ENCODE results near the gene FRMD6. TPM values are rescaled to one million over a fixed set of nuclear protein-coding genes. Genes with fewer than 3 reads are reported as not detected.

Gene FRMD6
- total RNA-seq, 1 experiment from 2014 or later, result 40.7 TPM

DNA sequence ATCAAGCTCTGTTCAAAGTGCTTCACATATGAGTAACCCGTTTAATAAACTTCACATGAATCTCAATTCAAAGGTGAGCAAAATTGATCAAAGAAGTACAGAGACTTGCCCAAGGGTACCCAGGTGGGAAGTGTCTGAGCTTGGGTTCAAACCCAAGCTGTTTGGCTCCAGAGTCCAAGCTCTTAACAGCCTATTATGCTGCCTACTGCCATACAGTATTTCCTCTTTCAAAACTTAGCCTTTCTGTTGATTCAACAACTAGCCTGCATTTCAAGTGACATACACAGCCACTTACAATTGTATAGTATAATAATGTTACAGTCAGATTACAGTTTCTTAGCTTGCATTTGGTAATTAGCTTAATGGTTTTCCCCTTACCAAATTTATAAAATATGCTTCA lies 29.7 kb downstream of the FRMD6 start:
- DNase-seq (ENCODE audit: low read depth, low spot score) (no peak), ATAC-seq (no peak)
- in situ Hi-C loops (cut with HindIII; ENCODE audit: low pct_unique_long_range_greater_than_20kb, low sequenced_read_pairs), result no loop called here
- CTCF ChIA-PET, result interaction anchor here (0.6 kb wide), 1 partner anchor 27 kb away, joined by 4 read pairs; no protein-coding TSS in a partner anchor
- no peaks in the 10 kb centered on the region for H3K9me3 ChIP-seq (ENCODE audit: control insufficient read depth, insufficient read depth, low read depth, low read length)
- no peak overlapping the region for H3K4me3 ChIP-seq (ENCODE audit: low read depth in 2 of 2, low read length in 2 of 2)
- no peak overlapping the region for H3K27ac ChIP-seq (ENCODE audit: low read length)
- TF ChIP-seq TCF7L2 (IDR thresholded peaks at IDR 0.05; ENCODE audit: low read depth, low read length) (no peak), SIN3A (IDR thresholded peaks at IDR 0.05; ENCODE audit: borderline replicate concordance, insufficient read depth, low read depth, low read length) (no peak), CTCF (IDR thresholded peaks at IDR 0.05) (no peak), POLR2AphosphoS5 (IDR thresholded peaks at IDR 0.05; ENCODE audit: low read depth, low read length) (no peak)
- TF ChIP-seq, protein P1, sequence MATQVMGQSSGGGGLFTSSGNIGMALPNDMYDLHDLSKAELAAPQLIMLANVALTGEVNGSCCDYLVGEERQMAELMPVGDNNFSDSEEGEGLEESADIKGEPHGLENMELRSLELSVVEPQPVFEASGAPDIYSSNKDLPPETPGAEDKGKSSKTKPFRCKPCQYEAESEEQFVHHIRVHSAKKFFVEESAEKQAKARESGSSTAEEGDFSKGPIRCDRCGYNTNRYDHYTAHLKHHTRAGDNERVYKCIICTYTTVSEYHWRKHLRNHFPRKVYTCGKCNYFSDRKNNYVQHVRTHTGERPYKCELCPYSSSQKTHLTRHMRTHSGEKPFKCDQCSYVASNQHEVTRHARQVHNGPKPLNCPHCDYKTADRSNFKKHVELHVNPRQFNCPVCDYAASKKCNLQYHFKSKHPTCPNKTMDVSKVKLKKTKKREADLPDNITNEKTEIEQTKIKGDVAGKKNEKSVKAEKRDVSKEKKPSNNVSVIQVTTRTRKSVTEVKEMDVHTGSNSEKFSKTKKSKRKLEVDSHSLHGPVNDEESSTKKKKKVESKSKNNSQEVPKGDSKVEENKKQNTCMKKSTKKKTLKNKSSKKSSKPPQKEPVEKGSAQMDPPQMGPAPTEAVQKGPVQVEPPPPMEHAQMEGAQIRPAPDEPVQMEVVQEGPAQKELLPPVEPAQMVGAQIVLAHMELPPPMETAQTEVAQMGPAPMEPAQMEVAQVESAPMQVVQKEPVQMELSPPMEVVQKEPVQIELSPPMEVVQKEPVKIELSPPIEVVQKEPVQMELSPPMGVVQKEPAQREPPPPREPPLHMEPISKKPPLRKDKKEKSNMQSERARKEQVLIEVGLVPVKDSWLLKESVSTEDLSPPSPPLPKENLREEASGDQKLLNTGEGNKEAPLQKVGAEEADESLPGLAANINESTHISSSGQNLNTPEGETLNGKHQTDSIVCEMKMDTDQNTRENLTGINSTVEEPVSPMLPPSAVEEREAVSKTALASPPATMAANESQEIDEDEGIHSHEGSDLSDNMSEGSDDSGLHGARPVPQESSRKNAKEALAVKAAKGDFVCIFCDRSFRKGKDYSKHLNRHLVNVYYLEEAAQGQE (IDR thresholded peaks at IDR 0.05; ENCODE audit: insufficient read depth in 1 of 2, low read depth in 2 of 2, low read length in 1 of 2), result no peak
- POLR2A ChIA-PET, result no interaction called here
- H3K36me3 ChIP-seq (ENCODE audit: control insufficient read depth, insufficient read depth, low read length), result no peaks in the 10 kb centered on the region
- BruUV-seq (replicated peaks), result no TSS peak
- intact Hi-C loops (cut with micrococcal nuclease; ENCODE audit: unreplicated experiment), result no loop called here
- no peaks in the 10 kb centered on the region for H3K27me3 ChIP-seq (ENCODE audit: control insufficient read depth, insufficient read depth, low read length)
- peaks cover 4% of the 10 kb centered on the region; the same call in 1 of the 2 replicates for H3K4me1 ChIP-seq (ENCODE audit: control insufficient read depth, insufficient read depth, low read length)

DNA sequence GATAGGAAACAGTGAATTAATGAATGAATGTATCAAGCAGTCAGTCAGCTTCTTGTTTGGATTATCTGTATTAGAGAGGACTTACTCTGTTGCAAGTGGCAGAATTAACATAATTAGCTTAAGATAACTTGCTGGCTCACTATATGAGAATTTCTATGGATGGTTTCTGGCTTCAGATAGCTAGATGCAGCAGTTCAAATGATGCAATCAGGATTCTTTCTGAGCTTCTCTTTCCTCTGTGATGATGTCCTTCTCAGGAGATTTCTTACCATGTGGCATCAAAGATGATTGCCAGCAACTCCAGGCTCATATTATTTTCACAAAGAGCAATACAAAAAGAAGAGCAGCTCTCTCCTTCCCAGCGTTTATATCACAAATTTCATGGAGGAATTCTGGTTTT lies 30.7 kb downstream of the FRMD6 start:
- POLR2A ChIA-PET, result no interaction called here
- Histone ChIP-seq H3K36me3 (ENCODE audit: control insufficient read depth, insufficient read depth, low read length) (no peaks in the 10 kb centered on the region), H3K27me3 (ENCODE audit: control insufficient read depth, insufficient read depth, low read length) (no peaks in the 10 kb centered on the region), H3K4me3 (ENCODE audit: low read depth in 2 of 2, low read length in 2 of 2) (no peak overlapping the region), H3K9me3 (ENCODE audit: control insufficient read depth, insufficient read depth, low read depth, low read length) (no peaks in the 10 kb centered on the region), H3K4me1 (ENCODE audit: control insufficient read depth, insufficient read depth, low read length) (peaks cover 4% of the 10 kb centered on the region; the same call in 1 of the 2 replicates), H3K27ac (ENCODE audit: low read length) (no peak overlapping the region)
- in situ Hi-C loops (cut with HindIII; ENCODE audit: low pct_unique_long_range_greater_than_20kb, low sequenced_read_pairs), result no loop called here
- BruUV-seq (replicated peaks), result no TSS peak
- ATAC-seq (no peak), DNase-seq (ENCODE audit: low read depth, low spot score) (no peak)
- CTCF ChIA-PET, result no interaction called here
- TF ChIP-seq CTCF (IDR thresholded peaks at IDR 0.05) (no peak), SIN3A (IDR thresholded peaks at IDR 0.05; ENCODE audit: borderline replicate concordance, insufficient read depth, low read depth, low read length) (no peak), TCF7L2 (IDR thresholded peaks at IDR 0.05; ENCODE audit: low read depth, low read length) (no peak), POLR2AphosphoS5 (IDR thresholded peaks at IDR 0.05; ENCODE audit: low read depth, low read length) (no peak)
- TF ChIP-seq, protein P1 (IDR thresholded peaks at IDR 0.05; ENCODE audit: insufficient read depth in 1 of 2, low read depth in 2 of 2, low read length in 1 of 2), result no peak
- intact Hi-C loops (cut with micrococcal nuclease; ENCODE audit: unreplicated experiment), result no loop called here

All from Panc1 (cell line).